NCI-H510A treated with DMSO at 0.1 percent for 48 hours (cell line): ENCODE results near the gene TEX9.
A peak's percentile ranks its signal among the peaks of the same experiment; 100 is the strongest.
"Not testable (repeated sequence)": the region's sequence is repeated elsewhere in the genome, so short reads cannot be mapped to it uniquely, and the experiment has no call there.

Source experiments
- DNase-seq: peaks from one replicate; lab custom pipeline; 2025; lab: John Stamatoyannopoulos, UW

TEX9 gene

DNA sequence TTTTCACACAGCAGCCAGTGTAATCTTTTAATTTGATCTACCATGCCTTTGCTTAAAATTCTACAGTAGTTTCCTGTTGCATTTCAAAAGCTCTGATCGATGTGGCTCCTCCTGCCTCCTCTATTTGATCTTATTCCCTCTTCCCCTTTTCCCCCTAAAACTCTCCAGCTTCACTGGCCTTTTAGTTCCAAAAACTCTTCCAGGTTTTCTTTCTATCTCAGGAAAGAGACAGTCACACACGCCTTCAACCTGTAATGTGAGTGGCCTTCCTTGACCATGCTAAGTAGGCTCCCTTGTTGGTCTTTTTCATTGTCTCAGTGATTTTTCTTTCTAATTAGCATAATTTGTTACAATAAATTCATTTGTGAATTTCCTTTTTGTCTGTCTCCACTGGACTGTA, 985 bp downstream of the TEX9 start:
- DNase-seq = no peak

DNA sequence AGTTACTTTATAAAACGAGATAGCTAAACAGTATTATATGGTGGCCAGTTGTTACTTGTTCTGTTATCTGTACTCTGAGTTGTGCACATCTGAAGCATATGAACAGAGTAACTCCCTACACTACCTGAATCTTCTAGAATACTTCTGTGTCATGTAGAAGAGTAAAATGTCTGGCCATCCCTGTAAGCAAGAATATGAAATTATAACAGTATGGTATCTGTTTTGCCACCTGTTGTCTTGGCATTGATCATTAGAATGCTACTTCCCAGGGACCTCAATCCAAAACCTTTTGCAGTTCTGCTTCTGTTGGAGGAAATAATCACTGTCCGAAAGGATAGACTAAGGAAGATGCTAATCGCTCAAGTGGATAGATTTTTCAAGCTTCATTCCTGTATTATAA, 1.9 kb downstream of the TEX9 start:
- DNase-seq = no peak

DNA sequence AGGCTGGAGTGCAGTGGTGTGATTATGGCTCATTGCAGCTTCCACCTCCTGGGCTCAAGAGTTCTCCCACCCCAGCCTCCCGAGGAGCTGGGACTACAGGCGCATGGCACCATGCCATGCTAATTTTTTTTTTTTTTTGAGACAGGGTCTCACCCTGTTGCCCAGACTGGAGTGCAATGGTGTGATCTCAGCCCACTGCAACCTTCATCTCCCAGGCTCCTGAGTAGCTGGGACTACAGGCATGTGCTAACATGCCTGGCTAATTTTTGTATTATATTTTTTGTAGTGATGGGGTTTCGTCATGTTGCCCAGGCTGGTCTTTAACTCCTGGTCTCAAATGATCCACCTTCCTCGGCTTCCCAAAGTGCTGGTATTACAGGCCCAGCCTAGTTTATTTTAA, 4.0 kb downstream of the TEX9 start:
- no peak for DNase-seq

DNA sequence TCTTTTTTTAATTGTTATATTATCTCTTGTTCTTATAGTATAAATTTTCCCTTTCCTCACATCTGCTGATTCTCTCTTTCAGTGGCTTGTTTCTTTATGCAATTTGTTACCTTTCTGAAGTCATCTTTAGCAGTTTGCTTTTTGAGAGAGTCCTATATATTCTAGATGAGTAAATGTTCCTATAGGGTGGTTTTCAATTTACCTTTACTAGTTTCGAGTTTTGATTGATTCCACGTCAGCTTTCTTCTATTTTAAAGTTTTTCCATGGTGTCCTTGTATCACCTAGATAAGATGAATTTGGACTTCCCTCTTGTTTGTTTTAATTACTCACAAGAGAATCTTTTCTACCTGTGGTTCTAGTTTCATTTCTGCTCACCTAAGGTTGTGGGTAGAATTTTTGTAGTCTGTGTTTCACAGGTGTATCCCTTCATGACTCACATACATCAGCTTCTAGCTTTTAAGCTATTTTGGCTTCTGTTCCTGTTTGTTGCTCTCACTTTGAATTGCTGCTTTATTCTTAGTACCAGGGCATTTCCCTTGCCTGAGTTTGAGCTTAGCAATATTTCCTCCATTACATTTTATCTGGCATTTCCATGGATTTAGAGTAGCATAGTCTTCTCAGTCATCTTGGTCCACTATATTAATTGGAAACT, 6.4 kb downstream of the TEX9 start:
- DNase-seq = no peak

DNA sequence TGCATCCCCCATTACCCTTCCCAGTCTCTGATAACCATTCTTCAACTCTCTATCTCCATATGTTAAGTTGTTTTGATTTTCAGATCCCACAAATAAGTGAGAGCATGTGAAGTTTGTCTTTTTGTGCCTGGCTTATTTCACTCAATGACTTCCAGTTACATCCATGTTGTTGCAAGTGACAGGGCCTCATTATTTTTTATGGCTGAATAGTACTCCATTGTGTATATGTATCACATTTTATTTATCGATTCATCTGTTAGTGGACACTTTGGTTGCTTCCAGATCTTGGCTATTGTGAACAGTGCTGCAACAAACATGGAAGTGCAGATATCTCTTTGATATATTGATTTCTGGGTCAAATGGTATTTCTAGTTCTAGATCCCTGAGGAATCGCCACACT, 9.5 kb downstream of the TEX9 start:
- not testable (repeated sequence) for DNase-seq

DNA sequence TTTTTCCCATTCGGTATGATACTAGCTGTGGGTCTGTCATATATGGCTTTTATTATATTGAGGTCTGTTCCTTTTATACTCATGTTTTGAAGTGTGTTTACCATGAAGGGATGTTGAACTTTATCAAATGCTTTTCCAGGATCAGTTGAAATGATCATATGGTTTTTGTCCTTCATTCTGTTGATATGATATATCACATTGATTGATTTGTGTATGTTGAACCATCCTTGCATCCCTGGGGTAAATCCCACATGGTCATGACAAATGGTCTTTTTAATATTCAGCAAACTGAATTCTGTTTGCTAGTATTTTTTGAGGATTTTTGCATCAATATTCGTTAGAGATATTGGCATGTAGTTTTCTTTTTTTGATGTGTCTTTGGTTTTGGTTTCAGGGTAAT, 12.6 kb downstream of the TEX9 start:
- not testable (repeated sequence) for DNase-seq

DNA sequence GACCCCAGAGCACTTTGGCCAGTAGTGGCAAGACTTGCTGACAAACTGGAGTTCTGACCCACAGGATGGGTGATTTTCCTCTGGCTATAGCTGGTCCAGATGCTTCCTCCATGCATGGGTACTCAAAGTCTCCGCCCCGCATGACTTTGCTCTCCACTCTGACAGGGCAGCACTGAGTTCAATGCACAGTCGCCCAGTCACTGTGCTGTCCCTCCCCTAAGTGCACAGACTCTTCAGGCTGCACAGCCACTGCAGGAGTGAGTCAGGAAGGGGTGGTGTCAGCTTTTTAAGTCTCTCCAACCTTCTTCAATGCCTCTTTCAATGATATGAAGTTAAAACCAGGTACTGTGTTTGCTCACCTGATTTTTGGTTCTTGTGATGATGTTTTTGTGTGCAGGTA, 17.8 kb downstream of the TEX9 start:
- DNase-seq = no peak

DNA sequence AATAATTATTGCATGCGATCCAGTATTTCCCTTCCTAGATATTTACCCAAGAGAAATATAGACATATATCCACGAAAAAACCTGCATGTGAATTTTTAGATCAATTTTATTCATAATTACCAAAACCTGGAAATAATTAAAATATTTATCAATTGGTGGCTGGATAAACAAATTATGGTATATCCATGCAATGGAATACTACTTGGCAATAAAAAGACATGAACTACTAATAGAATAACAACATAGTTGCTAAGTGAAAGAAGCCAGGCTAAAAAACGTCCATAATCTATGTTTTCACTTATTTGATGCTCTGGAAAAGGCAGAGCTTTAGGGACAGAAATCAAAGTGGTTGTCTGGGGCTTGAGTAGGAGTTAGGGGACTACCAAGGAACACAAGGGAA, 20.7 kb downstream of the TEX9 start:
- no peak for DNase-seq

DNA sequence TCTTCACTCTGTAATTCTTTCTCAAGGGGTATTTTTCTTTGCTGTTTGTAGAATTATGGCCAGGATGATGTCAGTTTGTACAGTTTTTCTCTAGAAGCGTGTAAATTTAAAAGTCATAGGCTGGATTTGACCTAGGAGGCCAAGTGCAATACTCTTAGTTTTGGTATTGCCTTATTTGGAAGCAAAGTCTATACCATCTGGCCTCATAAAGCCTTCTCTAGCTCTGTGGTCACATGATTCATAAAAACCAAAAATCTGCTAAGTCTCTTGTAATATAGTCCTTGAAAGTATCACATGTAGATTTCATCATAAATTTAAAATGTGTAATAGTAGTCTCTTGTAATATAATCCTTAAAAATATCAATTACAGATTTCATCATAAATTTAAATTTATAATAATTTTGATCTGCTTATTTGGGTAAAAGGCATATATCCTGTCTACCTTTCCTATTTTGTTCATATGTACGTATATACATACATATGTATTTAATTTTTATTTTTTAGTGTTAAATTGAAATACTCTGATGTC, 25.6 kb downstream of the TEX9 start:
- no peak for DNase-seq

DNA sequence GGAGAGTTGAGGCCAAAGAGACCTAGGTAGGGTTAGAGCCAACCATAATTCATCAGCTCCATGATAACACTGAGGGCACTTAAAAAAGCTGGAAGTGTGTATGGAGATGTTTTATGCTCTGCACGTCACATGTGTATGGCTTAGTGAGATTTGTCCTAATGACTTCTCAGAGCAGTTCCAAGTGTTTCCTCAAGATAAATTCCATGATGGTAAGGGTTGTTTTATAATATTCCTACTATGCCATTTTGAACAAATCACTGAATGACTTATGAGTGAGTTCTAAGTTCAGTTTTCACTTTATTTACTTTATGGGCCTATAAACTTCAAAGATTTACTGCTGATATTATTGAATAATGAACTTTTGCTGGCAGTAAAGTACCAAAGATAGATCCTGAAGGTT, 28.1 kb downstream of the TEX9 start:
- DNase-seq = no peak

DNA sequence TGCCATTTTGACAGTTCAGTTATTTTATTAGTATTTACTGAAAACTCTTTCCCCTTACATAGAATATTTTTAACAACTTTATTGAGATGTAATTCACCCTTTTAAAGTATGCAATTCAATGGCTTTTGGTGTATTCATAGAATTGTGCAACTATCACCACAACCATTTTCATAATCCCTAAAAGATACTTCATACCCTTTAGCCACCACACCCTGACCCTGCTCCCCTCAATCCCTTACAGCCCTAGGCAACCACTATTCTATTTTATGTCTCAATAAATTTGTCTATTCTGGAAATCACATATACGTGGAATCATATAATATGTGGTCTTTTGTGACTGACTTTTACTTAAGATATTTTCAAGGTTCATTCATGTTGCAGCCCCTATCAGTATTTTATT, 29.7 kb downstream of the TEX9 start:
- DNase-seq = no peak

DNA sequence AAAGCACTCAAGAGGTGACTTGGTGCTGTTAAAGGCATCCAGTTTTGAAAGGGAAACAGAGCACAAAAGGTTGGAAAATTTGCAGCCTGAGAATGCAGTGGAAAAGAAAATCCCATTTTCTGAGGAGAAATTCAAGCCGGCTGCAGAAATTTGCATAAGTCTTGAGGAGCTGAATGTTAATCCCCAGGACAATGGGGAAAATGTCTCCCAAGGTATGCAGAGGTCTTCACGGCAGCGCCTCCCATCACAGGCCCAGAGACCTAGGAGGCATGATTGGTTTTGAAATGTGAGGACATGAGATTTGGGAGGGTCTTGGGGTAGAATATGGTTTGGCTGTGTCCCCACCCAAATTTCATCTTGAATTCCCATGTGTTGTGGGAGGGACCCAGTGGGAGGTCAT, 32.1 kb downstream of the TEX9 start:
- not testable (repeated sequence) for DNase-seq

DNA sequence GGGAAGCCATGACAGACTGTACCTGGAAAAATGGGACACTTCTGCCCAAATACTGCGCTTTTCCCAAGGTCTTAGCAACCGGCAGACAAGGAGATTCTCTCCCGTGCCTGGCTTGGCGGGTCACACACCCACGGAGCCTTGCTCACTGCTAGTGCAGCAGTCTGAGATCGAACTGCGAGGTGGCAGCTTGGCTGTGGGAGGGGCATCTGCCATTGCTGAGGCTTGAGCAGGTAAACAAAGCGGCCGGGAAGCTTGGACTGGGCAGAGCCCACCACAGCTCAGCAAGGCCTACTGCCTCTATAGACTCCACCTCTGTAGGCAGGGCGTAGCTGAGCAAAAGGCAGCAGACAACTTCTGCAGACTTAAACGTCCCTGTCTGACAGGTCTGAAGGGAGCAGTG, 34.0 kb downstream of the TEX9 start:
- DNase-seq = not testable (repeated sequence)

DNA sequence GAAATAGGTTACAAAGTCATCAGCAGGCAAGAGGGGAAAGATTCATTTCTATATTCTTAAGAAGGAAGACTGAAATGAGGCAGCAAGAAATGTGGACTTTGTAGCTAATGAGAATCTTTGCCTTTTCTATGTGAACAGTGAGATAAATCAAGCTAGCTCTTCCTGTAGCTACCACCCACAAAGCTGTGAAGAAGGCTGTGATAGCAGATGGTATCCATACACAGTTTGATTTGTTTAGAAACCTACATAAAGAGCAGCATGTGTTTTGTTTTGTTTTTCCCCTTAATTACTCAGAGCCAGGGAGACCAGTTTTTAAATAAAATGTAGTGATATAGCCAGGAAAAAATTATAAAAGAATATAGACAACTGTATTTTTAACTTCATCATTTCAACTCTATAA, 45.5 kb downstream of the TEX9 start:
- no peak for DNase-seq

DNA sequence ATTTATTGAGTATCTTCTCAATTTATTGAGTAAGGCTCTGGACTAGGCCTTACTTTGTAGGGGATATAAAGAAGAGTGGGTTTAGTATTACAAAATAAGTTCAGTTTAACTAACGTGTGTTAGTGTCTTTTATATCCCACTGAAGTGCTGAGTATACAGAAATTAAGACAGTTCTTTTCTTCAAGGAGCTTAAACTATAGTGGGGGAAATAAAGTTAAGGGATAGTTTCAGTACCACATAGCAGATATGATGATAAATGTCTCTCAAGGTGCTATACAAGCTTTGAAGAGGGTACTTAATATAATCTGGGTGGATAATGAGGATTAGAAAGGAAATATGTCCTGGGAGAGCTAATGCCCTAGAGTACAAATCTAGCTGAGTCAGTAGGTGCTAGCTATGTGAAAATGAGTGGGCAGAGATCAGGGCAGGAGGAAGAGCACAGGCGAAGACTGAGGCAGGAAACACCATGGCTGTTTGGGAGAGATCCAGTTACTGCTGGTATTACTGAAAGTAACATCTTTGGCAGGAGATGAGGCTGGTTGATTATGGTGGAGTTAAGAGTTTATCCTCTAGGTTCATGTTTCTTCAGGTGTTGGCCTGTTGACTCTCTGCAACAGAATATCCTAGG, 46.0 kb downstream of the TEX9 start:
- DNase-seq = no peak

DNA sequence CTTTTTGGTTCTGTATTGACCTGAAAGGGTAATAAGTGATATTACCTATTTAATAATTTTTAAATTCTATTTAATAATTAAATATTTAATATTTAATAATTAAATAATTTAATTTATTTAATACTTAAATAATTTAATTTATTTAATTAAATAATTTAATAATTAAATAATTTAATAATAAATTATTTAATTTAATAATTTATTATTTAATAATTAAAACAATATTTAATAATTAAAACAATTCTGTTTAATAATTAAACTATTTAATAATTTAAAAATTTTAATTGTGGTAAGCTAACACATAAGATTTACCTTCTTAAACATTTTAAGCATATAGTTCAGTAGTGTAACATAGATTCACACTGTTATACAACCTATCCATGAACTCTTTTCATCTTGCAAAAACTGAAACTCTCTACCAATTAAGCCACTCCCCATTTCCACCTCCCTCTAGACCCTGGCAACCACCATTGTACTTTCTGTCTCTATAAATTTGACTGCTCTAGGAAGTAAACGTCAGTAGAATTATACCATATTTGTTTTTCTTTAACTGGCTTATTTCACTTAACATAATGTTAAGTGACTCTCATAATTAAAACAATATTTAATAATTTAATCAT, 48.0 kb downstream of the TEX9 start:
- not testable (repeated sequence) for DNase-seq

DNA sequence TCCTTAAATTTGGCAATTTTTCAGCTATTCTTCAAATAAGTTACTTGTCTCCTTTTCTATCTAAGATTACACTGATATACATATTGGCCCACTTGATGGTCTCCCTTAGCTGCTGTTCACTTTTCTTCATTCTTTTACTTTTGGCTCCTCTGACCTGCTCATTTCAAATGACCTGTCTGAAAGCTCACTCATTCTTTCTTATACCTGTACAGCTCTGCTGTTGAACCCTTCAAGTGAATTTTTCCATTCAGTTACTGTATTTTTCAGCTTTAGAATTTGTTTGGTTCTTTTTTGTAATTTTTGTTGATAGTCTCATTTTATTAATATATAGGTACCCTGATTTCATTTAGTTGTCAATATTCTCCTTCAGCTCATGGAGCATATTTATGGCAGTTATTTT, 60.0 kb downstream of the TEX9 start:
- DNase-seq = no peak

DNA sequence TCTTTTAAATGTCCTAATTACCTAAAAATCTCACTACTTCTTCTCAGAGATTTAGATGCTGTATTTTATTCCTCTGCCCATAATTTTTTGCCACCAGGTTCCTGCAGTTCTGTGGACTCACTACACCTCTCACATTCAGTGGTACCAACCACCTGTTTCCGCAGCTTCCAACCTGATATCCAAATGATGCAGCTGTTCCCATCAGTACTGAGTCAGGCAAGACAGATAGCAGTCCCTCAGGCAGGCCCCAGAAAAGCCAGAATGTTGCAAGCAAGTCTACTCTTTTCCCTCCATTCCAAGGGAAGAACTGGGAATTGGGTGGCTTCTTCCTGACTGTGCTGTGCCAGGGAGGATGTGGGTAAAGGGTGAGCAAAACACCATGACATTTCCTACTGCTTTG, 60.8 kb downstream of the TEX9 start:
- no peak for DNase-seq

DNA sequence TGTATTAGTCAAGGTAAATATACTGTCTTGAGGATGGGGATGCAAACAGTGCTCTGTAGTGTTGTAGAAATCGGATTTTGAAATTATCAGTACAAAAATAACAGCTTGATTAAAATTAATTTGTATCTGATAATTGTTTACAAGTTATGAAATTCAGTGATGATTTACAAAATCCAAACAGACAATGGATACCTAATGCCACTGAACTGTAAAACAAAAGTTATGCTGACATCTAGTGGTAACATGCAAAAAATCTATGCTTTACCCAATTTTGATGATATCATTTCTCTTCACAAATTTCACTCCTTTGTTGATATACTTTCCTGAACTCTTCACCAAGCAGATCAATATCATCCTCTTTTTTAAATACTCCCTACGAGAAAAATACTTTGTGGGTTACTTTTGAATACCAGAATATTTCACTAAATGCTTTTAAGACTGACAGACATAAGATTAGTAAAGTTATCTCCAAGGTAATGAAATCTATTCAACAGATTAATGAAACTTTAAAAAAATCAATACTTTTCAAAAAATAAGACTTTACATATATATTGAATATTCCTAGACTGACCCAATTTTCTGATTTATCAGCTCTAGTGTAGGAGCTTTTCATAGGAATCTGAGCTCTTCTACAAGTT, 63.7 kb downstream of the TEX9 start:
- peak; percentile 14 for DNase-seq

DNA sequence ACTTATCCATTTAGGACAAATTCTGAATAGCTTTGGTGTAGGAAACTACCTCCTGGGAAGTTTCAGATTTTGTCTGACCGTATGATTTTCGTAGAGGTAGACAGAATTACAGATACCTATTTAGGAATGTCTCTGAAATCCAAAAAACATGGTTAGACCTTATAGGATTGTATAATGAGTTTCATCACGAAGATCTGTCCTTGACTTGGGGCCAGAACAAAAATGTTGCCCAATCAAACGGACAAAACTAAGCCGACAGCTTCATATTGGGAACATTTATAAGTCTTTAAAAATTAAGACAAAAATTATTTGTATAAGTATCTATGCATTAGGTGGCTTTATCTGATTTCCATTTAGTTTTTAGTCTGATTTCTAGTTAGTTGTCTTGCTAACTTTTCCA, 67.1 kb downstream of the TEX9 start:
- DNase-seq = no peak

DNA sequence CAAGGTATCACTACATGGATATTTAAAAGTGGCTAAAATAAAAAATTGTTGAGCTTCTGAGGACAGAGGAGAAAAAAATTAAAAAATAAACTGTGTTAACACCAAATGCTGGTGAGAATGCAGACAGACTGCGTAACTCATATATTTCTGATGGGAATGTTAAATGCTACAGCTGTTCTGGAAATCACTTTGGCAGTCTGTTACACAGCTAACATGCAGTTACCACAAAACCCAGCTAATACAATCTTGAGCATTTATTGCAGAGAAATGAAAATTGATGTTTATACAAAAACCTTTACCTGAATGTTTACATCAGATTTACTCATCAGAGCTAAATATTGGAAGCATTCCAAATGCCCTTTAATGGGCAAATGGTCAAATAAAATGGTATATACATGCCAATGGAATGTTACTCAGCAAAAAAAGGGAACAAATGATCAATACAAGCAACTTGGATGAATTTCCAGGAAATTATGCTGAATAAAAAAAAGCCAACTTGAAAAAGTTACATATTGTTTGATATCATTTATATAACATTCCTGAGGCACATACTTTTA, 75.1 kb downstream of the TEX9 start:
- no peak for DNase-seq

DNA sequence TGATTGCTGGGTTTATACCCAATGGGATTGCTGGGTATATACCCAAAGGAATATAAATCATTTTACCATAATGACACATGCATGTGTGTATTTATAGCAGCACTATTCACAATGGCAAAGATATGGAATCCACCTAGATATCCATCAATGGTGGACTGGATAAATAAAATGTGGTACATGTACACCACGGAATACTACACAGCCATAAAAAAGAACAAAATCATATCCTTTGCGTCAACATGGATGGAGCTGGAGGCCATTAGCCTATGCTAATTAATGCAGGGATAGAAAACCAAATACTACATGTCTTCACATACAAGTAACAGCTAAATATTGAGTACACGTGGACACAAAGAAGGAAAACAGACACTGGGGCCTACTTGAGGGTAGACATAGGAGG, 77.1 kb downstream of the TEX9 start:
- no peak for DNase-seq

DNA sequence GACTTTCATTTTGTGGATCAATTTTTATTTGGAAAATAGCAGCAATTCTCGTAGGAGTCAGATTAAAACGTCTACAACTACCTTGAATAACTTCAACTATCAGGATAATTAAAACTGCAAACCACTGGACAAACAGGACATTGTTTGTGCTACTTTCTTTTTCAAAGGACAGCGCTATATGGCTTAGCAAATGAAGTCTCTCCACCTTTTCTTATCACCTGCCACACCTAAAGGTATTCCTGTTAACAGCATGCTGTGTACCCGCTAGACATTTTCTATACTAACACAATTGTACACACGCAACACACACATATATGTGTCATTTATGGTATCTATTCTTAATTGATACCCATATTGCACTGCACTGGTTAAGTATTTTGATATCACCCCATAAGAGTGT, 80.5 kb downstream of the TEX9 start:
- DNase-seq = no peak
